ENCODE data around the gene ATP5ME.

DNA sequence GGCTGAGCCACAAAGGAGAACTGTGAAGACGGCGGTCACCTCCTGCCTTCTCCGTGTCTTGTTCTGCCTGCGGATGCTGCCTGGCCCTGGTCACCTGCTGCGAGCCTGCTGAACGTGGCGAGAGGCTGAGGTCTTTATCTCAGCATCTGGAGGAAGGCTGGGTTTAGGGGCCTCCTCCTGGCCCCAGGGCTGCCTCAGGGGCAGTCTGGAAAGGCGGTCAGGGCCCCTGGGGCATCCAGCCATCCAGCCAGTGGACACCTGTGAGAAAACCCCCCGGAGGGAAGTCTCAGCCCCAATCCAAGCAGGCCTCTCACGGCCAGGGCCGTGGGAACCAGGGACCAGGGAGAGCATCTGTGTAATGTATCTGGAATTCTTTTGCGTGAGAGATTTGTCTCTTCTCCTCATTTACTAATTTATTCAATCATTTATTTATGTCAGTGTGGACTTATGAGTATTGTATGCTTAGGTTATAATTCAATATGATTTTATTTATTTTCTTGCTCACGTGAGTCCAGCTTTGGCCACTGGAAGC lies 37.4 kb downstream of the ATP5ME start:
- TF ChIP-seq, protein P1, sequence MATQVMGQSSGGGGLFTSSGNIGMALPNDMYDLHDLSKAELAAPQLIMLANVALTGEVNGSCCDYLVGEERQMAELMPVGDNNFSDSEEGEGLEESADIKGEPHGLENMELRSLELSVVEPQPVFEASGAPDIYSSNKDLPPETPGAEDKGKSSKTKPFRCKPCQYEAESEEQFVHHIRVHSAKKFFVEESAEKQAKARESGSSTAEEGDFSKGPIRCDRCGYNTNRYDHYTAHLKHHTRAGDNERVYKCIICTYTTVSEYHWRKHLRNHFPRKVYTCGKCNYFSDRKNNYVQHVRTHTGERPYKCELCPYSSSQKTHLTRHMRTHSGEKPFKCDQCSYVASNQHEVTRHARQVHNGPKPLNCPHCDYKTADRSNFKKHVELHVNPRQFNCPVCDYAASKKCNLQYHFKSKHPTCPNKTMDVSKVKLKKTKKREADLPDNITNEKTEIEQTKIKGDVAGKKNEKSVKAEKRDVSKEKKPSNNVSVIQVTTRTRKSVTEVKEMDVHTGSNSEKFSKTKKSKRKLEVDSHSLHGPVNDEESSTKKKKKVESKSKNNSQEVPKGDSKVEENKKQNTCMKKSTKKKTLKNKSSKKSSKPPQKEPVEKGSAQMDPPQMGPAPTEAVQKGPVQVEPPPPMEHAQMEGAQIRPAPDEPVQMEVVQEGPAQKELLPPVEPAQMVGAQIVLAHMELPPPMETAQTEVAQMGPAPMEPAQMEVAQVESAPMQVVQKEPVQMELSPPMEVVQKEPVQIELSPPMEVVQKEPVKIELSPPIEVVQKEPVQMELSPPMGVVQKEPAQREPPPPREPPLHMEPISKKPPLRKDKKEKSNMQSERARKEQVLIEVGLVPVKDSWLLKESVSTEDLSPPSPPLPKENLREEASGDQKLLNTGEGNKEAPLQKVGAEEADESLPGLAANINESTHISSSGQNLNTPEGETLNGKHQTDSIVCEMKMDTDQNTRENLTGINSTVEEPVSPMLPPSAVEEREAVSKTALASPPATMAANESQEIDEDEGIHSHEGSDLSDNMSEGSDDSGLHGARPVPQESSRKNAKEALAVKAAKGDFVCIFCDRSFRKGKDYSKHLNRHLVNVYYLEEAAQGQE (IDR thresholded peaks at IDR 0.05; ENCODE audit: insufficient read depth in 1 of 2, low read depth in 2 of 2, low read length in 2 of 2): no peak
- TF ChIP-seq POLR2AphosphoS5 (IDR thresholded peaks at IDR 0.05; ENCODE audit: low read depth, low read length) (no peak), TAF1 (IDR thresholded peaks at IDR 0.05; ENCODE audit: borderline replicate concordance, insufficient read depth, low read length) (no peak), SIN3A (IDR thresholded peaks at IDR 0.05; ENCODE audit: borderline replicate concordance, insufficient read depth, low read length) (no peak), FOXP2 (optimal IDR thresholded peaks at IDR 0.05; ENCODE audit: borderline replicate concordance, extremely low read depth, extremely low read length, insufficient read depth) (no peak)

Data from PFSK-1 (cell line).